GM19324 (cell line): Measurements from ENCODE around the gene NUTF2.
"Not testable (repeated sequence)": the region's sequence is repeated elsewhere in the genome, so short reads cannot be mapped to it uniquely, and the experiment has no call there.

Experiments used
- ATAC-seq: cut with Tn5 transposase; IDR thresholded peaks from one replicate; pipeline ENCODE4 v1.9.1; 2021; ENCODE audit warnings: mild to moderate bottlenecking, moderate library complexity; ENCODE audit not compliant: unreplicated experiment, low FRiP score

NUTF2 gene

DNA sequence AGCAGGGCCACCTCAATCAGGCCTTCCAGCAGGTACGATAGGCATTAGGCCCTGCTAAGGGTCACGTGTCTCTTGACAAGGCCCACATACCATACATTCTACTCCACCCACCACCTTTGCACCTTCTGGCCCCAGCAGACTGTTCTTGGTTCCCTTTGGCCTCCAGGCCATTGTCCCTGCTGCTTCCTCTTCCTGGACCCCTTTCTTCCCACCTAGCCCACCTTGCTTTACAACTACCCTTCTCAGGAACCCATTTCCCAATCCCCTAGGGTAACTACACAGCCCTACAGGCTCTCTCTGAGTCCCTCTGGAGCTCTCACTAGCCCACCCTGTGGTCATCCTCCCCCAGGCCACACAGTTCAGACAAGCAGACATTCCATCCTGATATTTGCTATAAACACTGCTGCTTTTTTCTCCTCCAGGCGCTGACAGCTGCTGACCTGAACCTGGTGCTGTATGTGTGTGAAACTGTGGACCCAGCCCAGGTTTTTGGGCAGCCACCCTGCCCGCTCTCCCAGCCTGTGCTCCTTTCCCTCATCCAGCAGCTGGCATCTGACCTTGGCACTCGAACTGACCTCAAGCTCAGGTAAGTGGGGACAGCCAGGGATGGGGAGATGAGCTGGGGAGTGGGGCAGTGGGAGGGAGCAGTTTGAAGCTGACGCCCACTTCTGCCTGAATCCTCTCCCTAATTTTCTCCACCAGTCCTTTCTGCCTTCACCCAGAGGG is 36.6 kb downstream of the NUTF2 start:
- no peak for ATAC-seq

GRCh38 chr16:67883872-67884261 is 37.1 kb downstream of the NUTF2 start:
- ATAC-seq, result no peak

DNA sequence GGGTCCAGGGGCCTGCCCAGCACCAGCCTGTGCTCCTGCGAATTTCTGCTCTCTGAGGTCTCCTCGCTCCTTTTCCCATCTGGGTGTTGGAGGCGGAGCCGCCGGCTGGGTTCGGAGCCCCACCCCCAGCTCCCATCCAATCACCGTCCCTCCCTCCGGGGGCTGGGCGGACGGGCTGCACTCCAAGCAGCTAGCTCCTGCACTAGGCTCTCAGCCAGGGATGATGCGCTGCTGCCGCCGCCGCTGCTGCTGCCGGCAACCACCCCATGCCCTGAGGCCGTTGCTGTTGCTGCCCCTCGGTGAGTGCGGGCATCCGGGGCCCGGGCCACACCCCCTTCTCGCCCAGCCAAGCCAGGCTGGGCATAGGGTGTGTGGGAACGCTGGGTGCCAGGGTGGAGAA is 38.0 kb downstream of the NUTF2 start, which contains the start of gene NRN1L:
TSS of gene NRN1L (plus strand) at position 202 of the 400 bp plus-strand sequence. CDS start at position 221, 19 bp downstream.
- ATAC-seq, result no peak

DNA sequence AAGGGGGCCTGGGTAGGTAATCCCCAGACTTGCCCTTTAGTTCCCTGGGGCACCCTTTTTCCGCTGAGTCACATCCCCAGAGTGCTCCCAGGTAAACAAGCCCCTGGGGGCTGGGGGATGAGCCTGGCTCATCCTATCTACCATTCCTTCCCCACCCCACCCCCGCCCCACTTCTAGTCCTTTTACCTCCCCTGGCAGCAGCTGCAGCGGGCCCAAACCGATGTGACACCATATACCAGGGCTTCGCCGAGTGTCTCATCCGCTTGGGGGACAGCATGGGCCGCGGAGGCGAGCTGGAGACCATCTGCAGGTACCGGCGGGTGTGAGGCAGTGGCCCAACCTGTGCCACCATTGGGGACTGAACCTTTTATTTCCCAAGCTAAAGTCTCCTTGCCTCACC is 38.8 kb downstream of the NUTF2 start:
- ATAC-seq, result no peak

DNA sequence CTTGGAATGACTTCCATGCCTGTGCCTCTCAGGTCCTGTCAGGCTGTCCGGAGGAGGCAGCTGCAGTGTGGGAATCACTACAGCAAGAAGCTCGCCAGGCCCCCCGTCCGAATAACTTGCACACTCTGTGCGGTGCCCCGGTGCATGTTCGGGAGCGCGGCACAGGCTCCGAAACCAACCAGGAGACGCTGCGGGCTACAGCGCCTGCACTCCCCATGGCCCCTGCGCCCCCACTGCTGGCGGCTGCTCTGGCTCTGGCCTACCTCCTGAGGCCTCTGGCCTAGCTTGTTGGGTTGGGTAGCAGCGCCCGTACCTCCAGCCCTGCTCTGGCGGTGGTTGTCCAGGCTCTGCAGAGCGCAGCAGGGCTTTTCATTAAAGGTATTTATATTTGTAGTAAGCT is 39.2 kb downstream of the NUTF2 start:
- no peak for ATAC-seq

DNA sequence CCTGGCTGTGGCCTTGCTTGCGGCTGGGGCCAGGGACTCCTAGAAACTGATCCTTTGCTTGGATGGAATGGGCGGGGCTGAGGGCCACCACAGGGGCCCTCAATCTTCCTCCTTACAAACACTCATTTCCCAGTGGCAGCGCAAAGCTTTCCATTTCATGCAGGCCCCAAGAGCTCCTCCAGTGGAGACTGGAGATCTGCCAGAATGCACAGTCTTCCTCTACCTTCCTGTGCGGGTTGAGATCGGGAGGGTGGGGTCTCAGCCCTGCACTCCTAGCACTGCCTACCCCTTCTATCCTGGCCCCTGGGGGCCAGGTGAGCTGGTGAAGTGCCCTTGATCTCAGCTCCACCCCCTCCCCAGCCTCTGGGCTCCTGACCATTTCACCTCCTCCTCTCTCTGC is 39.7 kb downstream of the NUTF2 start:
- no peak for ATAC-seq

DNA sequence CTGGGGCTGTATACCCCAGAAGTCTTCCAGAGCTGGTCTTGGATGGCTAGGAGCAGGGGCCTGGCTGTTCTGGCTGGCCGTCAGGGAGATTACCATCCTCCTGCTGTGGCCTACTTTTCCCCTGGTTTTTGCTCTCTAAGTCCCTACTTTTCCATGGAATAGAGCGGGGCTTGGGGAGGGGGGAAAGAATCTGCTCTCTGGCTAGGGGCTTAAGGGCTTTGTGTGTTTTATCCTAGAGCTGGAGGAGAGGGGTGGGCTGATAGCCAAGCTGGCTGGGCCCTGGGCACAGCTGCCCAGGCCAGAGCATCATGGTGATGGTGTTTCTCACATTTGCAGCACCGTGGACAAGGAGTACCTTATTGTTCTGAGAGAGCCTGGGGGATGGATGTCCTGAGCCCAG is 41.6 kb downstream of the NUTF2 start:
- ATAC-seq, result no peak

GRCh38 chr16:67892375-67892774 is 45.6 kb downstream of the NUTF2 start:
- ATAC-seq, result no peak

DNA sequence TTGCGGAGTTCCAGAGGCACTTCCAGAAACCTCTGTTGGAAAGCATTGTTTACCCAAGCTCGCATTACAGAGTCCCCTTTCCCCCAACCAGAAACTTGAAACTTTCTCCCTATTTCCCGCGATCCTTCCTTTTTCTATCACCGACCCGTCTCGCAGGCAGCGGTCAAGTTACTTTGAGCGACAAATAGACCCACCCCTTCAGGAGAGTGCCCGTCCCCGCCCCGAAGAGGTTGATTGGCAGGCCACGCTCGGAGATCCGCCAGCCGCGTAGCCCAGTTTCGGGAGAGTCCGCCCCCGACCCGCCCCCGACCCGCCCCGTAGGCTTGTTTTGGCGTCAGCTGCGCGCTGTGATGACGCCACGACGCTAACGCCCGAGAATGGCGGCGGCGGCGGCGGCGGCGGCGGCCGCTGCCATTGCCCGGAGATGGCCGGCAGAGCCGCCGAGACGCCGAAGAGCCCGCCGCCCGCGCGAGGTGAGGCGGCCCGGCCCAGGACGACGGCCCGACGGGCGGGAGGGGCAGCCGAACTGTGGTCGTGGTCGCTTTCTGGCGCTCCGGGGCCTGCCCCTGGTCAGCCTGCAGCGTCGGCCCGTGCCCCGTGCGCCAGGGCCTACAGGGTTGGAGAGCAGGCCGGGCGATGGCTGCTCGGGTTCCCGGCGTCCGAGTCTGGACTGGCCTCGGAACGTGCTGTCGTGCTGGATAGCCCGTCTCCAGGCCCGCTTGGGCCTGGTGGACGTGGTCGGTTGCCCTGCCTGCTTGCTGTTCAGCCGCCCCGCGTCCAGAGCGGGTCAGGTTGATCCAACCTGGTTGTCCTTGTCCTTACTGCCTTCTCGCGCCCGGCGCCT is 46.4 kb downstream of the NUTF2 start, which contains the start of gene PSKH1:
TSS of gene PSKH1 (plus strand) at position 356 of the 844 bp plus-strand sequence. CDS start 15,496 bp downstream, outside the sequence.
- peak; percentile 88 for ATAC-seq

DNA sequence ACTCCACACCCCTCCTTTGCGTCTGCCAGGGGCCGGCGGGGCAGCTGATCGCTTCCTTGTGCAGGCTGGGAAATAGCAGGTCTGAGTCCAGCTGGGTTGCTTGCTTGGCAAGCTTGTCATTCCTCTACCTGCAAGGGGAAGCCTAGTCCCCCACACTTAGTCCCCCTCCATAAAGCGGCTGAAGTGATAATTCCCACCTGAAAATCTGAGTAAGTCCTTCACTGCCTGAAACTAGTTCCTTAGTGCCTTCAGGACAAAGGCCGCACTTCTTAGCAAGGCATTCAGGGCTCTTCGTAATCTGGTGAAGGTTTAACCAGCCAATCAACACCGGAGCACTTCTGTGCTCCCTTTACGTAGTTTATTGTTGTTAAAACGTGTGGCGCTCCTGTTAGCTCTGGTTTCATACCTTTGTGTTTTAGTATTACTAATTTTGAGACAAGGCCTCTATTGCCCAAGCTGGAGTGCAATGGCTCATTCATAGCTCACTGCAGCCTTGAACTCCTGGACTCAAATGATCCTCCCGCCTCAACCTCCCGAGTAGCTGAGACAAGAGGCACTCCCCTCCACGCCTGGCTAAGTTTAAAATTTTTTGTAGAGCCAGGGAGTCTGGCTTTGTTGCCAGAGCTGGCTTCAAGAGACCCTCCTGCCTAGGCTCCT is 47.1 kb downstream of the NUTF2 start:
- peak; percentile 1 for ATAC-seq

DNA sequence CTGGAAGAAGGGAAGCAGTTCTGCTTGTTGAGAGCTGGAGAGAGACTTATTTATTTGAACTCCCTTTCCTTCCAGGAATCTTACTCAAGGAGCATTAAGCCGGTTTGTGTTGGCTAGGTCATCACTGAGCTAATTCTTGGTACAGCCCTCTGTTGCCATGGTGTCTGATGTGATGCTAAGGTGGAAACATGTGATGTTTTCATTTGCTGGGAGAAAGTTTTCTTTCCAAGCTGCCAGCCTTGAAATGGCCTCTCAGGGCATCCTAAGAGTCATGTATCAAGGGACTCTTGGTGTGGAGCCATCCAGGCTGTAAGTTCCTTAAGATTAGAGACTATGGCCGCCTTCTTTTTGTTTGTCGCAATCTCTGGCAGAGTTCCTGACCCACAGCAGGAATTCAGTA is 50.5 kb downstream of the NUTF2 start:
- ATAC-seq, result no peak

DNA sequence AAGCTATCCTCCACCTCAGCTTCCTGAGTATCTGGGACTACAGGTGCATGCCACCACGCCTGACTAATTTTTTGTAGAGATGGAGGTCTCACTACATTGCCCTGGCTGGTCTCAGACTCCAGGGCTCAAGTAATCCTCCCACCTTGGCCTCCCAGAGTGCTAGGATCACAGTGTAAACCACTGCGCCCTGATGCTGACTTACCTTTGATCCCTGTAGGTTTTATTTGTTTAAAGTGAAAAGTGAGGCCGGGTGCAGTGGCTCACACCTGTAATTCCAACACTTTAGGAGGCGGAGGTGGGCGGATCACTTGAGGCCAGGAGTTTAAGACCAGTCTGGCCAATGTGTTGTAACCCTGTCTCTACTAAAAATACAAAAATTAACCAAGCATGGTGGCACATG is 55.0 kb downstream of the NUTF2 start:
- no peak for ATAC-seq

GRCh38 chr16:67902831-67903230 is 56.1 kb downstream of the NUTF2 start:
- ATAC-seq, result no peak

DNA sequence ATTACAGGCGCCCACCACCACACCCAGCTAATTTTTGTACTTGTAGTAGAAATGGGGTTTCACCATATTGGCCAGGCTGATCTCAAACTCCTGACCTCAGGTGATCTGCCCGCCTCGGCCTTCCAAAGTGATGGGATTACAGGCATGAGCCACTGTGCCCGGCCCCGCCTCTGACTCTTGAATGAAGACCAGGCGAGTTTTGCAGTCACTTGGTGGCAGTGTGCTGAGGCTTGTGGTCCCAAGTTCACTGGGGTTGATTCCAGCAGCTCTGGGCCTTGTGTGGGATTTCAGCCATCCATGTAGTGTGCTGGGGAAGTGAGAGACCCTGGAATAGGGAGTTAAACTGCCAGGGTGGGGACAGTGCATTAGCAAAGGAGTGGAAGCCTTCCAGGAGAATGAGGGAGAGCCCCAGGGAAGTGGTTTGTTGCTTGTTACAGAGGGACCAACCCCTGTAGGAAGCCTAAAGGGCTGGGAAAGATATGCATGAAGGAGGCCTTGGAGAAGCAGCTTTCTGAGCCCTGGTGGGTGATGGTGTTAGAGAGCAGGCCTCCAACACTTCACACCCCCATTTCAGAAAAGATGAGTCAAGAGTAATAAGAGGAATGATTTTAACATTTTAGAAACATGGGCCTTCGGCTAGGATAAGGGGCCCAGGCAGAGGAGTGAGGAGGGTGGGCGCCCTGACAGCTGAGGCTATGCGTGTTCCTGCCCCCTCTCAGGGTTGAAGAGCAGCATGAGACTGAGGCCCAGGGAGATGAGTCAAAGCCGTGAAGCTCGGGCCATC is 60.9 kb downstream of the NUTF2 start:
- no peak for ATAC-seq

DNA sequence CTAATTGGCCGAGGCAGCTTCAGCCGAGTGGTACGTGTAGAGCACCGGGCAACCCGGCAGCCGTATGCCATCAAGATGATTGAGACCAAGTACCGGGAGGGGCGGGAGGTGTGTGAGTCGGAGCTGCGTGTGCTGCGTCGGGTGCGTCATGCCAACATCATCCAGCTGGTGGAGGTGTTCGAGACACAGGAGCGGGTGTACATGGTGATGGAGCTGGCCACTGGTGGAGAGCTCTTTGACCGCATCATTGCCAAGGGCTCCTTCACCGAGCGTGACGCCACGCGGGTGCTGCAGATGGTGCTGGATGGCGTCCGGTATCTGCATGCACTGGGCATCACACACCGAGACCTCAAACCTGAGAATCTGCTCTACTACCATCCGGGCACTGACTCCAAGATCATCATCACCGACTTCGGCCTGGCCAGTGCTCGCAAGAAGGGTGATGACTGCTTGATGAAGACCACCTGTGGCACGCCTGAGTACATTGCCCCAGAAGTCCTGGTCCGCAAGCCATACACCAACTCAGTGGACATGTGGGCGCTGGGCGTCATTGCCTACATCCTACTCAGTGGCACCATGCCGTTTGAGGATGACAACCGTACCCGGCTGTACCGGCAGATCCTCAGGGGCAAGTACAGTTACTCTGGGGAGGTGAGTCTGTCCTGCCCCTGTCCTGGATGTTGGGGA is 62.5 kb downstream of the NUTF2 start:
- ATAC-seq, result no peak

GRCh38 chr16:67910158-67910557 is 63.4 kb downstream of the NUTF2 start:
- ATAC-seq, result peak; percentile 44

GRCh38 chr16:67914758-67915495 is 68.2 kb downstream of the NUTF2 start:
- ATAC-seq, result no peak

DNA sequence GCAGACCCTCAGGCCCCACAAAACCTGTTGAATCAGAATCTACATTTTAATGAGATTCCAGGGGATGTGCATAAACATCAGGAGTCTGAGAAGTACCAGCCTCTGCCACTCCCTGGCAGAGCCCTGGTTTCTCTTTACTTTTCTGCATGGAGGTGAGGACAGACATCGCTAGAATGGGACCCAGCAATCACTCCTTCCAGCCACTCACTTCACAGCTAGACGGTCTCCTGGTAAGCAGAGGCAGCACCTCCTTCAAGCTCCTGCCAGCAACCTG is 68.7 kb downstream of the NUTF2 start:
- ATAC-seq, result not testable (repeated sequence)
